ENCODE data around the gene PDZD2.
"Not testable (repeated sequence)": the region's sequence is repeated elsewhere in the genome, so short reads cannot be mapped to it uniquely, and the experiment has no call there.

PDZD2 gene

GRCh38 chr5:32118922-32119321 lies 480.0 kb downstream of the PDZD2 start:
- DNase-seq = not testable (repeated sequence)

DNA sequence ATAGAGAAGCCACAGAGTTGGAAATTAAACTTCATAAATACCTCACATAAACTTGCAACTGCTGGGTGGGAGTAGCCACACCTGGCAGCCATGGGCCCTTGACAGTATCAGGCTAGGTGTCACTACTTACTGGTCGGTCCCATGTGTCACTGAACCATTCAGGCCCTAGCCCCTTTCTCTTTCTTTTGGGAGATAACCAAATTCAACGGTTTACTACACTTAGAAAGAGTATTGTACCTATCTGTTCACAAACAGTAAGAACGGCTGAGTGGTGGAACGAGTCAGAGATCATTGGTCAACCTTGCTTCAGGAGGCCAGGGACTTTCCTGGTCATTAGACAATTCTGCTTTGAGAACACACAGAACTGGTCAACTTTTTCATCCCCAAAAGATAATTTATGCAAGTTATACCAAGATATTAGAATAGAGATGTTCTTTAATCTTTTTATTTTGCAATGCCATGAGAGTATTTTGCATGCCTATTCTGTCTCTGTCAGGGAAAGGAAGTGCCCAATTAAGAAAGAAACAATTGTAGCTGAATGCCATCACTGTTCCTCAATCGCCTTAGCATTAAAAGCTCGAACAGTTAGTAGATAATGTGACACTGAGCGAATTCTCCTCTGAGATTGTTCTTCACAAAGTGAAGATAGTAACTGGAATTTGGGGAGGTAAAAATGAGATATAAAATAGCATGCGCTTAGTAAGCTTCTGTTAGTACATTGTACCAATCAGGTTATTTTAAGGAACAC lies 484.3 kb downstream of the PDZD2 start:
- DNase-seq = no peak

DNA sequence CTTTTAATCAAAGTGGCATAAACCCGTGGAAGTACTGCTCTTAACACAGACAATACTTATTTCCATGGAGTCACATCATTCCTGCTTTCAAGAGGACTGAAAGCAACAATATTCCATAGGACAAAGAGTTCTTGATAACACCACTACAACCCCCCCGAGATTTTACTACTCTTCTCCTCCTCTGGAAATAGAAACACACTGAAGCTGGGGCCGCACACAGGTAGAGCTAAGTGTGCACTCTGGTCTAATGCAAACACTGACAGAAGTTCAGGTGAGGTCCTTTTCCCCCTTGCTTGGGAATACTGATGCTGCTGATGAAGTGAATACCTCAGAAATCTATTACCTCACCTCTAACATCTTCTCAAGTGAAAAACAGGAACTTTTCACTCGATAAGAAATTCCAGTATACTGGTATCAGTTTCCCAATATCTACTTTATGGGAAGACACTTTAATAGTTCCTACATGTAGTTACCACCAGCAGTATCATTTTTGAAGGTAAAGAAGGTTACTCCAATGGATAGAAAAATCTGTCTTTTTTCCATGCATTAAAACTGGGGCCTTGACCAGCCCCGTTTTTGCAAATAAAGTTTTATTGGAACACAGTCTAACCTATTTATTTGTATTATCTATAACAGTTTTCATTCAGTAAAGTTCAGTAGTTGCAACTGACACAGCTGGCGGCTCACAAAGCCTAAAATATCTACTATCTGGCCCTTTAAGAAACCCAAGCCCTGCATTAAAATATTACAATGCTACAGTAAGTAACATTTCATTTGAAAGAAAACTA lies 485.2 kb downstream of the PDZD2 start:
- no peak for DNase-seq

DNA sequence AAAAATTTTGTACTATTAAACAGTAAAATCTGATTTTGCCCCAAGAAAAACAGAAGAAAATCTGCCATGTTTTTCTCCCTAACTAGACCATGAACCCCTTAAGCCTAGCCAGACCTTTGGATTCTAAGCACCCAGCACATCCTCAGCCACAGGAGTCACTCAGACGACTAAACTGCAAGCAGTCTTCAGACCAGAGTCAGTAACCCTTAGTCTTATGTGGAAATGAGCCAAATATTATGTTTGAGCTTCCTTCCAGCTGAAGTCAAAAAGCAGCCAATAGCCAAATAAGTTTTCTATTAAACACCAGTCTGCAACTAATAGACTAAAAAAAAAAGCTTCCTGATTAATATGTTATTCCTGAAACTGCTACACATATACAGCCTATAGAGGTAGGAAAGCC lies 487.8 kb downstream of the PDZD2 start:
- DNase-seq = no peak

DNA sequence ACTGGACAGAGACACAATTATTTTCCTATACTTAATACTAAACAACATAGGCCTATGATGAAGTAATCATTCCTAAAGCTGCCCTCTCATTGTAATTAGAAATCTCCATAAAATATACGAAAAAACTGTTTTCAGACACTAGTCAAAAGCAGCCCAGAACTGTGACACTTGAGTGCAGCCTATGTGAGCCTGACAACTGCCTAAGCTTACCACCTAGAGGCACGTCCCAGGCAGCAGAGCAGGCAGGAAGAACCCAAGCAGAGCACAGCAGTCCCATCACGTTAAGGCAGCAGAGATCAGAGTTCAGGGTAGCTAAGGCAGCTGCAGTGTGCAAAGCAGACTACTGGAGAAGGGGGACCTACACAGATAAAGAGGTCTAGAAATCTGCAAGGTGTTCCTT lies 488.8 kb downstream of the PDZD2 start:
- no peak for DNase-seq

GRCh38 chr5:32129074-32129598 lies 490.2 kb downstream of the PDZD2 start:
- no peak for DNase-seq

DNA sequence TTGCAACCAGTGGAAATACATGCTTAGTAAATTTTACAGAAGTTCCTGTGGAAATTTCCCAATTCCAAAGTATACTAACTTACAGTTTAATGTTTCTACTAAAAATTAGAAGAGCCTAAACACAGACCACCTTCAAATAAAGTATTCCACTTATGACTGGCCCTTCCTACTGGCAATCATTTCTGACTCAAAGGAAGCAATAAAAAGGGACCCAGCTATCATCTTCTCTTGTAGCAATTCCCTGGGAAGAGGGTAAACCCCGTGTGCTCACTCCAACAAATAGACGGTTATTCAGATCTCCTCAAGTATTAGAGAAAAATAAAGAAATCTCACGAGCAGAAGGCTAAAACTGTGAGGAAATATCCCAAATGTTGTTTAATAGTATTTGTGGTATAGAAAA lies 491.9 kb downstream of the PDZD2 start:
- DNase-seq = no peak

- no peak for DNase-seq
Measured at GRCh38 chr5:32131604-32132003, 492.7 kb downstream of the PDZD2 start.

GRCh38 chr5:32132757-32133156 lies 493.8 kb downstream of the PDZD2 start:
- no peak for DNase-seq

DNA sequence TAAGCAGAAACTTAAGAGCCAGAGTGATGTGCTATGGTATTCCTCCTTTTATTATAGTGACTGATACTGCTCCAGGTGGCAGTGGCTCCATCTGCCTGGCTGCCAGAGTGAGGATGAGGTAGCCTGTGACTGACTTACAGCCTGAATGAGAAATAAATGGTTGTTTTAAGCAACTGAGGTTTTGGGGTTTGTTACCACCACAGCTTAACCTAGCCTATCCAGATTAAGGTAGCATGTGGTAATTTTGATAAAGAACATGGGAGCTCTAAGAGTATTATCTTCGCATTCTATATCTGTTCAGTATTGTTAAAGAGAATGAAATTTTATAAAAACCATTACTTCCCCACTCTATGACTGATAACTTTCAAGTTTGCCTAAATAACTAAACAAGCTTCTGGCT lies 496.2 kb downstream of the PDZD2 start:
- DNase-seq = no peak

- no peak for DNase-seq
Measured at GRCh38 chr5:32136342-32136741, 497.4 kb downstream of the PDZD2 start.

GRCh38 chr5:32138839-32139493 lies 500.0 kb downstream of the PDZD2 start:
- no peak for DNase-seq

GRCh38 chr5:32143617-32144377 lies 504.9 kb downstream of the PDZD2 start:
- DNase-seq = no peak

DNA sequence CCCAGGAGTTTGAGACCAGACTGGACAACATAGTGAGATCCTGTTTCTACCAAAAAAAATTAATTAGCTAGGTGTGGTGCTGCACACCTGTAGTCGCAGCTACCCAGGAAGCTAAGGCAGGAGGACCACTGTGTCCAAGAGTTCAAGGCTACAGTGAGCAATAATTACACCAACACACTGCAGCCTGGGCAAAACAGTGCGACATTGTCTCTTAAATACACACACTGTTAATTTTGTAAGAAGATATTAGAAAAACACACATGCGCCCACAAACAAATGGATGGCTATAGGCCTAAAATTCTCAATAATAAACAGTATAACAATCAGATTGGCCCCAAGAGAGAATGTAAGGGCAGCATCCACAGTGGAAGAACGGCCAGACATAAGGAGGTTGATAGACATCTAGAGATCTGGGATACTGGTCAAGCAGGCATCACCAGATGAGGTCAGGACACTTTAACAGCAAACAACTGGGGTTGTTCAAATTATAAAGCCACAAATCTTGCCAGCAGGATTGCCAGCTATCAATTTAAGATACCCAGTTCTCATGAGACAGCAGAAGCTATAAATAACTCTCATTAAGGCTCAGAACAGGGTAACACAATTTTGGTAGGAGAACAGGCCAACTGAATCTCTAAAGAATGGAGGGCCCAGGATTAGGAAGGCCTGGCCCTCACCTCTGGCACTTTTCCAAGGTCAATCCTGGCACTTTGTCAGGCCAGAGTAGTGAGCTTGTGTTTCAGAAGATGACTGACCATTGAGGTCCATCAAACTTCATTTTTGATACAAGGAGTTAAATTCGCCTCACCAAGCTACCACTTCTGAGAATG lies 505.7 kb downstream of the PDZD2 start:
- no peak for DNase-seq

GRCh38 chr5:32145378-32145777 lies 506.4 kb downstream of the PDZD2 start:
- DNase-seq = no peak

- no peak for DNase-seq
Measured at GRCh38 chr5:32147236-32147635, 508.3 kb downstream of the PDZD2 start.

DNA sequence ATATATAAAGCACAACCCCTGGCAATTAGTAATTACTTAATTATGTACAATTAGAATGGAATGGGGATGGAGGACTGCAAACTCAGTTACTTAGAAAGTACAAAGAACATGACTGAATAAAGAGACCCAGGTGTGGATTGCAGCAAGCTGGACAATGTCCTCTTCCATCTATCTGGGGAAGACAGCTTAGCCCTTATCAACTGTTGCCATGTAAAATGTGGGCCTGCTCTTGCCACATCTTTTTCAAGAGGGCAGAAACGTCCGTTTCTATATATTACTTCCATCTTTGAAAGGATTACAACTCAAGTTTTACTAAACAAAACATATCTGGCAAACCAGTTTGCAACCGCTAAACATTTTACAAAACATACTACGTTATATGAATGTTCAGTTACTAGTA lies 509.0 kb downstream of the PDZD2 start:
- no peak for DNase-seq

DNA sequence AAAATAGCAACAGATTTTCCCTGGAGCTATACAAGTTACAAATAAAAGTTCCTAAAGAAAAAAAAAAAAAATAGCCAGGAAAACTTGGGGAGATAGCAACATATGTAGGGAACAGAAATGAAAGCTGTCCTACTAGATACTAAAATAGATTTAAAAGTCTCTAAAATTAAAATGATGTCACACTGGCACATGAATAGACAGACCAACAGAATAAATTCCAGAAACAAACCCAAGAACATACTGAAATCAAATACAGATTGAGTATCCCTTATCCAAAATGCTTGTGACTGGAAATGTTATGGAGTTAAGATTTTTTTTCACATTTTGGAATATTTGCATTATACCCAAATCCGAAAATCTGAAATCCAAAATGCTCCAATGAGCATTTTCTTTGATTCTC lies 511.4 kb downstream of the PDZD2 start:
- DNase-seq = no peak

DNA sequence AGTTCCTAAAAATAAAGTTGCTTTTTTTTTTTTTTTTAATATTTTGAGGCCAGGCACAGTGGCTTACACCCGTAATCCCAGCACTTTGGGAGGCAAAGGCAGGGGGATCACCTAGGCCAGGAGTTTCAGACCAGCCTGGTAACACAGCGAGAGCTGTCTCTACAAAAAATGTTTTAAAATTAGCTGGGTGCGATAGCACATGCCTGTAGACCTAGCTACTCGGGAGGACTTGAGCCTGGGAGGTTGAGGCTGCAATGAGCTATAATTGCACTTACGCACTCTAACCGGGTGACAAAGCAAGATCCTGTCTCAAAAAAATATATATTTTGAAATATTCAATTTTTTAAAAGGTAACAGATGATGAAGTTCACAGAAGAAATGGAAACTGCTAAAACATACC lies 512.3 kb downstream of the PDZD2 start:
- DNase-seq = no peak

GRCh38 chr5:32153723-32154122 lies 514.8 kb downstream of the PDZD2 start:
- DNase-seq = no peak

- DNase-seq = no peak
Measured at GRCh38 chr5:32155211-32155610, 516.3 kb downstream of the PDZD2 start.

DNA sequence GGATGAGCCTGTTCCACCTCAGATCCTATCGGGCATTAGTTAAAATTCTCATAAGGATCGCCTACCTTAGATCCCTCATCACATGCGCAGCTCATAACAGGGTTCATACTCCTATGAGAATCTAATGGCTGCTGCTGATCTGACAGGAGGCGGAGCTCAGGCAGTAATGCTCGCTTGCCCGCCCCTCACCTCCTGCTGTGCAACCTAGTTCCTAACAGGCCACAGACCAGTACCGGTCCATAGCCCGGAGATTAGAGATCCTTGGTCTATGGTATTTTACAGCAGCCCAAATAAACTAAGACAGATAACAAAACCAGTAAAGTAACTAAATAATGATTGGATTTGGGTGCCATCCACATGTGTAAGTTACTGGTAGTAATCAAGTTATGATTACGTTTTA lies 517.7 kb downstream of the PDZD2 start:
- no peak for DNase-seq
